Neural cell (in vitro differentiated cells): ENCODE data around the gene PDLIM5. TPM values are rescaled to one million over a fixed set of nuclear protein-coding genes. Genes with fewer than 3 reads are reported as not detected.

Source experiments
- H2AFZ ChIP-seq: fragments of 200-600, 300-800 bp; sonication (generic), shearing (Covaris generic); 2 replicates; pipeline ENCODE4 v1.6.0; 2014; ENCODE audit warnings: low read depth, mild to moderate bottlenecking, antibody characterized with exemption, low read length, moderate library complexity
- H3F3A ChIP-seq: fragments of 200-600 bp; shearing (Covaris generic); 2 replicates; pipeline ENCODE4 v1.6.1; 2016; ENCODE audit warnings: mild to moderate bottlenecking, moderate library complexity, mixed read lengths, antibody characterized with exemption, low read length; ENCODE audit not compliant: insufficient read depth, poor library complexity, severe bottlenecking
- H3K27ac ChIP-seq: fragments of 200-600, 300-800 bp; sonication (generic), shearing (Covaris generic); 2 replicates; pipeline ENCODE4 v1.5.1; 2014; ENCODE audit warnings: mild to moderate bottlenecking, low read length, moderate library complexity
- H3K27me3 ChIP-seq: fragments of 300-800, 200-600 bp; sonication (generic), shearing (Covaris generic); 2 replicates; pipeline ENCODE4 v1.6.0; 2014; ENCODE audit warnings: mild to moderate bottlenecking, low read depth, low read length, moderate library complexity; ENCODE audit not compliant: insufficient read depth
- H3K36me3 ChIP-seq: fragments of 300-800, 200-600 bp; sonication (generic), shearing (Covaris generic); 2 replicates; pipeline ENCODE4 v1.5.1; 2014; ENCODE audit warnings: mild to moderate bottlenecking, antibody characterized with exemption, low read length, moderate library complexity; ENCODE audit not compliant: insufficient read depth
- H3K4me2 ChIP-seq: fragments of 300-800, 200-600 bp; sonication (generic), shearing (Covaris generic); 2 replicates; pipeline ENCODE4 v1.6.0; 2014; ENCODE audit warnings: mild to moderate bottlenecking, low read length
- H3K4me3 ChIP-seq: fragments of 300-800, 200-600 bp; sonication (generic), shearing (Covaris generic); 2 replicates; pipeline ENCODE4 v1.5.1; 2014; ENCODE audit warnings: mild to moderate bottlenecking, low read length, moderate library complexity
- H3K79me2 ChIP-seq: fragments of 200-600 bp; shearing (Covaris generic); replicated peaks from 2 replicates; pipeline ENCODE4 v1.6.0; 2014; ENCODE audit warnings: mild to moderate bottlenecking, low read length, moderate library complexity; ENCODE audit not compliant: insufficient read depth
- H3K9ac ChIP-seq: fragments of 300-800, 200-600 bp; sonication (generic), shearing (Covaris generic); 2 replicates; pipeline ENCODE4 v1.6.1; 2016; ENCODE audit warnings: mild to moderate bottlenecking, low read length, mixed read lengths
- H3K9me2 ChIP-seq: fragments of 200-600 bp; shearing (Covaris generic); 2 replicates; pipeline ENCODE4 v1.6.1; 2016; ENCODE audit warnings: mild to moderate bottlenecking, low read length, mixed read lengths; ENCODE audit not compliant: insufficient read depth
- H3K9me3 ChIP-seq: fragments of 200-600, 300-800 bp; sonication (generic), shearing (Covaris generic); 2 replicates; pipeline ENCODE4 v1.6.1; 2016; ENCODE audit warnings: mild to moderate bottlenecking, mixed run types, low read length, moderate library complexity, mixed read lengths
- H4K20me1 ChIP-seq: fragments of 200-600 bp; shearing (Covaris generic); 2 replicates; pipeline ENCODE4 v1.6.1; 2016; ENCODE audit warnings: mild to moderate bottlenecking, mixed run types; ENCODE audit not compliant: insufficient read depth
- EP300 ChIP-seq: fragments of 450-650 bp; conservative IDR thresholded peaks from 2 replicates; pipeline ENCODE4 v1.6.1; 2014; ENCODE audit warnings: antibody characterized with exemption, mild to moderate bottlenecking, moderate library complexity; ENCODE audit not compliant: poor library complexity, severe bottlenecking
- EZH2 ChIP-seq: fragments of 200-600, 300-800 bp; shearing (Covaris generic), sonication (generic); IDR thresholded peaks from 2 replicates; pipeline ENCODE4 v1.6.1; 2014; ENCODE audit warnings: antibody characterized with exemption, low read length, borderline replicate concordance, mild to moderate bottlenecking; ENCODE audit not compliant: insufficient read depth, poor library complexity, severe bottlenecking
- MXI1 ChIP-seq: fragments of 450-650 bp; conservative IDR thresholded peaks from 2 replicates; pipeline ENCODE4 v1.6.1; 2014; ENCODE audit warnings: antibody characterized with exemption, mild to moderate bottlenecking; ENCODE audit not compliant: poor library complexity, severe bottlenecking
- POLR2AphosphoS5 ChIP-seq: IDR thresholded peaks from 2 replicates; pipeline ENCODE4 v1.6.1; 2012
- RAD21 ChIP-seq: fragments of 450-650 bp; conservative IDR thresholded peaks from 2 replicates; pipeline ENCODE4 v1.6.1; 2014; ENCODE audit warnings: antibody characterized with exemption, mild to moderate bottlenecking, moderate library complexity
- REST ChIP-seq: IDR thresholded peaks from 2 replicates; pipeline ENCODE4 v1.6.1; 2012; ENCODE audit warnings: borderline replicate concordance
- SMC3 ChIP-seq: fragments of 450-650 bp; conservative IDR thresholded peaks from 2 replicates; pipeline ENCODE4 v1.6.1; 2014; ENCODE audit warnings: antibody characterized with exemption, mild to moderate bottlenecking, moderate library complexity; ENCODE audit not compliant: poor library complexity
- TAF1 ChIP-seq: IDR thresholded peaks from 2 replicates; pipeline ENCODE4 v1.6.1; 2012; ENCODE audit warnings: low read depth
- polyA plus RNA-seq: library from polyadenylated mRNA; depleted of rRNA; stranded (reverse); fragments of >200 nt; gene quantifications from 2 replicates; pipeline ENCODE4 v1.2.3, GENCODE V29; 2014
- TF ChIP-seq, protein P1 (sequence below): fragments of 450-650 bp; IDR thresholded peaks from 2 replicates; pipeline ENCODE4 v1.5.1; 2014; ENCODE audit warnings: antibody characterized with exemption, mild to moderate bottlenecking, moderate library complexity; ENCODE audit not compliant: poor library complexity, severe bottlenecking

PDLIM5 gene
- polyA plus RNA-seq, 1 donor from 2014 or later: 1.6 TPM

DNA sequence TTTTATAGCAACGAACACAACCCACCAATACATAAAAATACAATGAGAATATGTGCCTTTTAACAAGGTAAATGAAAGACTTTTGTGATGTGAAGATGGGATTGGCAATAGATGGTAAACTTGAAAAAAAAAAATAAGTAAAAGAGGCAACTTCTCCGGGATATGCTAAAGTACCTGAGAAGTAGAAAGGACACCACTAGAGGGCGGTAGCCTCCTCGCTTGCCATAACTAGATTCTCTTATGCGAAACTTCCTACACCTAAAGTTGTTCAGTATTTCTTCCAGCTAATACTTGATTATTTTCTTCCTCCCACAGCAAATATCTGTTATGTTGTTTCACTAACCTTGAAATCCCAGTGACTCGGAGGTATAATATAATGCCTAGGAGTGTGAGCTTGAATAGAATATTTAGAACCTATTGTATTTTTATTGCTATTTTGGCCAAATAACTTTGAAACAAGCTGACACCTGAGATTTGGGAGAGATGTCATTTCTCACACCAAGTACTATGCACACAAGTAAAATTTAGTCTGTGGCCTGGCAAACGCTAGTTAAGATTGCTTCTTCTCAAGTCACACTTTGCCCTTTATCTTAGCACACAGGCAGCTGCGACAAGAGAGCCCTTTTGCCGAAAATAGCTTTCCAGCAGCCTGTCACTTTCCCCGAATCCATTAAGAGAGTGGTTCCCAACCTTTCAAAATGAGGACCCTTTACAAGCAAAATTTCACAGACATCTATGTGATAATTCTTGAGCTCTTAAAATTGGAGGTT, 44.9 kb upstream of the PDLIM5 start:
- Histone ChIP-seq H2AFZ (no peak overlapping the region), H3K4me2 (no peak overlapping the region), H3K9ac (no peak overlapping the region), H3K27me3 (no peaks in the 10 kb centered on the region), H3K79me2 (no peaks in the 10 kb centered on the region), H3K9me2 (no peaks in the 10 kb centered on the region), H3K27ac (no peak overlapping the region), H3F3A (no peaks in the 10 kb centered on the region), H3K9me3 (no peaks in the 10 kb centered on the region), H4K20me1 (no peaks in the 10 kb centered on the region), H3K36me3 (no peaks in the 10 kb centered on the region), H3K4me3 (no peak overlapping the region)
- TF ChIP-seq REST: no peak
- no peak for TF ChIP-seq EZH2
- TF ChIP-seq POLR2AphosphoS5: no peak
- TF ChIP-seq MXI1: no peak
- TF ChIP-seq TAF1: no peak
- peak; percentile 74 for TF ChIP-seq RAD21
- TF ChIP-seq EP300: no peak
- TF ChIP-seq, protein P1, sequence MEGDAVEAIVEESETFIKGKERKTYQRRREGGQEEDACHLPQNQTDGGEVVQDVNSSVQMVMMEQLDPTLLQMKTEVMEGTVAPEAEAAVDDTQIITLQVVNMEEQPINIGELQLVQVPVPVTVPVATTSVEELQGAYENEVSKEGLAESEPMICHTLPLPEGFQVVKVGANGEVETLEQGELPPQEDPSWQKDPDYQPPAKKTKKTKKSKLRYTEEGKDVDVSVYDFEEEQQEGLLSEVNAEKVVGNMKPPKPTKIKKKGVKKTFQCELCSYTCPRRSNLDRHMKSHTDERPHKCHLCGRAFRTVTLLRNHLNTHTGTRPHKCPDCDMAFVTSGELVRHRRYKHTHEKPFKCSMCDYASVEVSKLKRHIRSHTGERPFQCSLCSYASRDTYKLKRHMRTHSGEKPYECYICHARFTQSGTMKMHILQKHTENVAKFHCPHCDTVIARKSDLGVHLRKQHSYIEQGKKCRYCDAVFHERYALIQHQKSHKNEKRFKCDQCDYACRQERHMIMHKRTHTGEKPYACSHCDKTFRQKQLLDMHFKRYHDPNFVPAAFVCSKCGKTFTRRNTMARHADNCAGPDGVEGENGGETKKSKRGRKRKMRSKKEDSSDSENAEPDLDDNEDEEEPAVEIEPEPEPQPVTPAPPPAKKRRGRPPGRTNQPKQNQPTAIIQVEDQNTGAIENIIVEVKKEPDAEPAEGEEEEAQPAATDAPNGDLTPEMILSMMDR: peak; percentile 76
- TF ChIP-seq SMC3: peak; percentile 82

- Histone ChIP-seq H3K9ac (no peak overlapping the region), H3K4me2 (no peak overlapping the region), H2AFZ (no peak overlapping the region), H3K36me3 (no peaks in the 10 kb centered on the region), H4K20me1 (no peaks in the 10 kb centered on the region), H3K27me3 (no peaks in the 10 kb centered on the region), H3K4me3 (no peak overlapping the region), H3K27ac (no peak overlapping the region), H3K9me3 (no peaks in the 10 kb centered on the region), H3K79me2 (no peaks in the 10 kb centered on the region), H3F3A (no peaks in the 10 kb centered on the region), H3K9me2 (no peaks in the 10 kb centered on the region)
- TF ChIP-seq MXI1 (no peak), TAF1 (no peak), SMC3 (no peak), REST (no peak), RAD21 (no peak), EZH2 (no peak), POLR2AphosphoS5 (no peak), EP300 (no peak)
- TF ChIP-seq, protein P1: no peak
Measured at GRCh38 chr4:94407846-94408245, 43.9 kb upstream of the PDLIM5 start.
